ENCODE results near the gene CTBP2.
A peak's percentile ranks its signal among the peaks of the same experiment; 100 is the strongest.

CTBP2 gene

GRCh38 chr10:124997771-124998623 lies 162.4 kb downstream of the CTBP2 start:
- ChIA-PET CTCF (no interaction called here), POLR2A (no interaction called here)
- DNase-seq (ENCODE audit: extremely low spot score) = peak; percentile 16
- TF ChIP-seq CTCF (IDR thresholded peaks at IDR 0.05; ENCODE audit: control extremely low read depth, extremely low read depth, low read depth, missing control alignments) = no peak

GRCh38 chr10:124997306-124997705 lies 163.1 kb downstream of the CTBP2 start:
- TF ChIP-seq CTCF (IDR thresholded peaks at IDR 0.05; ENCODE audit: control extremely low read depth, extremely low read depth, low read depth, missing control alignments) = no peak
- DNase-seq (ENCODE audit: extremely low spot score) = peak; percentile 19
- ChIA-PET CTCF (no interaction called here), POLR2A (no interaction called here)

GRCh38 chr10:124996854-124997215 lies 163.5 kb downstream of the CTBP2 start:
- POLR2A ChIA-PET = no interaction called here
- CTCF ChIA-PET = no interaction called here
- TF ChIP-seq CTCF (IDR thresholded peaks at IDR 0.05; ENCODE audit: control extremely low read depth, extremely low read depth, low read depth, missing control alignments) = no peak
- peak; percentile 8 for DNase-seq (ENCODE audit: extremely low spot score)

- TF ChIP-seq CTCF (IDR thresholded peaks at IDR 0.05; ENCODE audit: control extremely low read depth, extremely low read depth, low read depth, missing control alignments) = no peak
- ChIA-PET CTCF (no interaction called here), POLR2A (no interaction called here)
Measured at GRCh38 chr10:124996127-124996853, 164.1 kb downstream of the CTBP2 start.

GRCh38 chr10:124995605-124996004 lies 164.8 kb downstream of the CTBP2 start:
- POLR2A ChIA-PET = no interaction called here
- TF ChIP-seq CTCF (IDR thresholded peaks at IDR 0.05; ENCODE audit: control extremely low read depth, extremely low read depth, low read depth, missing control alignments) = no peak
- peak; percentile 14 for DNase-seq (ENCODE audit: extremely low spot score)
- CTCF ChIA-PET = interaction anchor here (1.1 kb wide), 1 partner anchor 53 kb away, joined by 3 read pairs; no protein-coding TSS in a partner anchor

More at GRCh38 chr10:124996127-124996853, 164.1 kb downstream of the CTBP2 start:
- peak; percentile 11 for DNase-seq (ENCODE audit: extremely low spot score)

GRCh38 chr10:124994573-124995473 lies 165.5 kb downstream of the CTBP2 start:
- no peak for TF ChIP-seq CTCF (IDR thresholded peaks at IDR 0.05; ENCODE audit: control extremely low read depth, extremely low read depth, low read depth, missing control alignments)
- ChIA-PET CTCF (interaction anchor here (1.1 kb wide), 1 partner anchor 54 kb away, joined by 3 read pairs; no protein-coding TSS in a partner anchor), POLR2A (interaction anchor here (0.6 kb wide), 1 partner anchor 76 kb away, joined by 3 read pairs; no protein-coding TSS in a partner anchor)
- peak; percentile 9 for DNase-seq (ENCODE audit: extremely low spot score)

All from GM10248 (cell line).